HG02970 (cell line): ENCODE data around the gene ACOD1.
"Not testable (repeated sequence)": the region's sequence is repeated elsewhere in the genome, so short reads cannot be mapped to it uniquely, and the experiment has no call there.

Experiments used
- ATAC-seq: cut with Tn5 transposase; IDR thresholded peaks from one replicate; pipeline ENCODE4 v1.9.1; 2021; ENCODE audit warnings: mild to moderate bottlenecking, moderate library complexity, moderate number of reproducible peaks; ENCODE audit not compliant: unreplicated experiment, low FRiP score

Gene ACOD1

DNA sequence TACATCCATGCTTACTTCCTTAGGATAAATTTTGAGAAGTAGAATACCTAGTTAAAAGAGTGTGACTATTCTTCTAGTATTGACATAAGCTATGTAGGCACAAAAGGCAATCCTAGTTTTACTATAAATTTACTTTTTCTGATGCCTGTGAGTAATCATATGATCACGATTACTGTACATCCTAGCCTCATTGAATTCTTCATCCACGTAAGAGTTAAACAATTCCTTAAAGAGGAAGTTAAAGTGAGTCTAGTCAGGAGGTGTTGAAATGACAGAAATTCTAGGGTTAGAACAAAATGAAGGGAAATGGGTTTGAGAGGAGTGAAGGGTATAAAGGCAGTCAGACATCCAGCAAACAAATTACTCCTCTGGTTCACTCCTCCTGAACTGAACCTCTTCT is at the start of gene ACOD1:
TSS of gene ACOD1 (plus strand) at position 363 of the 400 bp plus-strand sequence. CDS start 48 bp downstream, outside the sequence.
- ATAC-seq, result no peak

GRCh38 chr13:76899066-76899465 is 49.2 kb upstream of the ACOD1 start:
- not testable (repeated sequence) for ATAC-seq

GRCh38 chr13:76903544-76904162 is 44.7 kb upstream of the ACOD1 start:
- ATAC-seq, result peak; percentile 77

GRCh38 chr13:76904507-76904906 is 43.8 kb upstream of the ACOD1 start:
- ATAC-seq, result no peak

GRCh38 chr13:76912476-76912875 is 35.8 kb upstream of the ACOD1 start:
- ATAC-seq, result no peak

GRCh38 chr13:76913898-76914297 is 34.4 kb upstream of the ACOD1 start:
- ATAC-seq, result no peak

DNA sequence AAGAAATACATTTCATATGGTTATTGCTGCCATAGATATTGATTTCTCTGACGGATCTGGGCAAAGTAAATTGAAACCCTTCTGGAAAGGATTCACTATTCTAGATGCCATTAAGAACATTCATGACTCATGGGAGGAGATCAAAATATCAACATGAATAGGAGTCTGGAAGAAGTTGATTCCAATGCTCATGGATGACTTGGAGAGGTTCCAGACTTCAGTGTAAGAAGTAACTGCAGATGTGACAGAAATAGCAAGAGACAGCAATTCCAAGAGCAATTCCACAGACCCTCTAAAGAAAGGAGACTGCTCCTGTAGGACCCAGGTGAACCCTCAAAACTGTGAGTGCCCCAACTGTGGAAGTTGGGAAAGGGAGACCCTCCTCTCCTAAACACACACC is 31.2 kb upstream of the ACOD1 start:
- ATAC-seq, result no peak

DNA sequence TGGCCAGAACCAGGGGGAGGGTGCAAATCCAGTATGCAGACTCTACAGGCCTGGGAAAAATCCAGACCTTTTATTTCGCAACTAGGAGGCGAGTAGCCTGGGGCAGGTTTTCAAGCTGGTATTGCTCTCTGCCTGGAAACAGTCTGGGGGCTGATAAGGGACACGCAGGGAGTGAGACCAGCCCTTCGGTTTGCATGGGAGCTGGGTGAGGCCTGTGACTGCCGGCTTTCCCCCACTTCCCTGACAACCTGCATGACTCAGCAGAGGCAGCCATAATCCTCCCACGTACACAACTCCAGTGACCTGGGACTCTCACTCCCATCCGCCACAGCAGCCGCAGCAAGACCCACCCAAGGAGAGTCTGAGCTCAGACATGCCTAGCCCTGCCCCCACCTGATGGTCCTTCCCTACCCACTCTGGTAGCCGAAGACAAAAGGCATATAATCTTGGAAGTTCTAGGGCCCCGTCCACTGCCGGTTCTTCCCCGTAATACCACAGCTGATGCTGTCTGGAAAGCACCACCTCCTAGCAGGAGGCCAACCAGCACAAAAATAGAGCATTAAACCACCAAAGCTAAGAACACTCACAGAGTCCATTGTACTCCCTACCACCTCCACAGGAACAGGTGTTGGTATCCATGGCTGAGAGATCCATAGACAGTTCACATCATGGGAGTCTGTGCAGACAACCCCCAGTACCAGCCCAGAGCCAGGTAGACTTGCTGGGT is 30.4 kb upstream of the ACOD1 start:
- ATAC-seq, result not testable (repeated sequence)

DNA sequence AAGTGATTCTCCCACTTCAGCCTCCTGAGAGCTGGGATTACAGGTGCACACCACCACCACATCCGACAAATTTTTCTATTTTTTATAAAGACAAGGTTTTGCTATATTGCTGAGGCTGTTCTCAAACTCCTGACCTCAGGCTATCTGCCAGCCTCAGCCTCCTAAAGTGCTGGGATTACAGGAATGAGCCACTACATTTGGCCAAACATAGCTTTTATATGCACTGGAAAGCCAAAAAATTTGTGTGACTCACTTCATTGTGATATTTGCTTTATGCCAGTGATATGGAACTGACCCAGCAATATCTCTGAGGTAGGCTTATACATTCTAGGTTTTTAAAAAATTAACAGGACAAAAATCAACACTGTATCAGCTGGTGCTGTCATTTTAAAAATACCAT is 26.8 kb upstream of the ACOD1 start:
- ATAC-seq, result no peak

- ATAC-seq, result no peak
These were observed 23.2 kb upstream of the ACOD1 start for GRCh38 chr13:76925115-76925514.

GRCh38 chr13:76927955-76928354 is 20.4 kb upstream of the ACOD1 start:
- ATAC-seq, result no peak

GRCh38 chr13:76928456-76928855 is 19.9 kb upstream of the ACOD1 start:
- ATAC-seq, result no peak

DNA sequence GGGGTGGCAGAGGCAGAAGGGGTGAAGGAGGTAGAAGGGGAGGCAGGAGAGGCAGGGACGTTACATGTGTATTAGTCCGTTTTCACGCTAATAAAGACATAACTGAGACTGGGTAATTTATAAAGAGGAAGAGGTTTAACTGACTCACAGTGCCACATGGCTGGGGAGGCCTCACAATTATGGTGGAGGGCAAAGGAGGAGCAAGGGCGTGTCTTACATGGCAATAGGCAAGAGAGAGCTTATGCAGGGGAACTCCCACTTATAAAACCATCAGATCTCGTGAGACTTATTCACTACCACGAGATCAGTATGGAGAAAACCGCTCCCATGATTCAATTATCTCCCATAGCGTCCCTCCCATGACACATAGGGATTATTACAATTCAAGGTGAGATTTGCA is 19.0 kb upstream of the ACOD1 start:
- ATAC-seq, result no peak

GRCh38 chr13:76929851-76930374 is 18.4 kb upstream of the ACOD1 start:
- ATAC-seq, result no peak

GRCh38 chr13:76932076-76932475 is 16.2 kb upstream of the ACOD1 start:
- no peak for ATAC-seq

DNA sequence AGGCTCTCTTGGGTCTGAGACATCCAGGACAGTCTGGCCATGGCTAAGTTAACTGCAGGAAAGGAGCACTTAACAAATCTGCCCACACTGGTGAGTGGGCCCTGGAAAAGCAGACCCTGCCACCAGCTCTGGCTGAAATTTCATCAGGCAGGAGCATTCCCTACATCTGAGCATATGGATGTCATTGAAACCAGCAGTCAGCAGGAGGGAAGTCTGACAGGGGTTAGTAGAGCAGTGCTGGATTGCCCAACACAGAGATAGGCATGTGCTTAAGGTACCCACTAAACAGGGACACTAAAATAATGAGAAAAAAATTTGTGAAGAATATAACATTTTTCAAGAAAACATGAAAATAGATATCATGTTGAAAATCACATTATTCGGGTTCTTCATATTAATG is 13.6 kb upstream of the ACOD1 start:
- ATAC-seq, result no peak

DNA sequence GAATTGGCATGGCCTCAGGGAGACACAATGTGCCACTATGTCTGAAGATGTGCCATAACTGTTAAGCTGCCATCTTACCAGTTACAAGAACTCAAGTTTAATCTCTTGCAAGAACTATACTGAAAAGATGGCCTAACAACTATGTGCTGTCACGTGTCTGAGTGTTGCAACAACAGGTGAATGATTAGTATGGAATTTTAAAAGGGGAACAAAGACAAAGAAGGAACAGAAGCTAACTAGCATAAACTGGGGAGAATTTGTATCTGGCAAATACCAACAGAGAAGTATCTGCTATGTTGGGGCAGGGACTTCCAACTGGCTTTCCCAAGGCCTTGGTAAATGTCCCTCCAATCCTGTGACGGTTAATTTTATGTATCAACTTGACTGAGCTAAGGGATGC is 11.5 kb upstream of the ACOD1 start:
- ATAC-seq, result no peak

DNA sequence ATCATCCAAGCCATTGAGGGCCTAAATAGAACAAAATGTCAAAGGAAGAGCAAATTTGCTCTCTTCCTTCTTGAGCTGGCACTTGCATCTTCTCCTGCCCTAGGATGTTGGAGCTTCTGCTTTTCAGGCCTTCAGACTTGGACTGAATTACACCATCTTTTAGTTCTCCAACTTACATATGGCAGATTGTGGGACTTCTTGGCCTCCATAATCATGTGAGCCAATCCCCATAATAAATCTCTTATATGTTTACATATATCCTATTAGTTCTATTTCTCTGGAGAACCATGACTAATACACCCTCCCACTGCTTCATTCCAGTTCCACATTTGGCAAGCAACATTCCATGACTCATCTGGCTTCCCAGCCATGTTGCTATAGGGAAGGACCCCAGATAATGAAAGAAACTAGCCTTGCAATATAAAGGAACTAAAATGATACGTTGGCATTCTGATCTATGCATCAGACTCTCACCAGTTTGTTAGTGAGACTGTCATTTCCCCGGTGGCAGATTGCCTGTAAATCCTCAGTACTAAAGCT is 11.0 kb upstream of the ACOD1 start:
- ATAC-seq, result no peak

GRCh38 chr13:76939215-76939614 is 9.1 kb upstream of the ACOD1 start:
- no peak for ATAC-seq

DNA sequence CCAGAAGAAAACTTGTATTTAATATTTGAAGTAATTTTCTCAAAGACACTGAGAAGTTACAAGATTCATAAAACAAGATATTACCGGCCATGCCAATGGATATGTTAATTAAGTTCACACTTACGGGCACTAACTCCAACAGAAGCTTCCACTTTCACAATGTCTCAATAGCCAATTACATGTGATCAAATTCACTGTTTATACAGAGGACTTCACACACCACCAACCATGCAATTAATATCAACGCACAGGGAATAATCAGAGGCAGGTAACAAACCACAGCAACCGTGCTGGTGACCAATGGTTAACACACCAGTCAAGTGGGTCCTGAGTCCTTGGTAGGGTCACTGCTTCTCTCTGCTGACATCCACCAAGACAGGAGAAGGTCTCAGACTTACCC is 5.9 kb upstream of the ACOD1 start:
- no peak for ATAC-seq

- ATAC-seq, result no peak
These were observed 4.7 kb upstream of the ACOD1 start for GRCh38 chr13:76943646-76944045.

DNA sequence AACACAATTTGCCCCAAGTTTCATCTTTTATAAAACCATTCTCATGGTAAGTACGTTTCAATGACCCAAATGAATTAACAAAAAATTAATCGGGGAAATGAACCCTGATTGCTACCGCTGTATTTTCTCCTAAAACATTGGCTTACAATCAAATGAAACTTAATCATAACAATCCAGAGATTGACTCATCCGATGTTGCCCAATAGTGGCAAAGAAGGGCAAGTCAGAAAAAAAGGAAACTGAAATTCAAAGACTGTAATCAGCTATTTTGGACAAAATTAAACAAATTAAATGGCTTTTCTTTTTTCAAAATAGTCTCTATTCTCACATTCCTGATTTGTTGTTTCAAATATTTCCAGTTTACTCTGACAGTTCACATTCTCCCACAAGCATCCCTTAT is 3.9 kb upstream of the ACOD1 start:
- no peak for ATAC-seq
